Muscle of back (tissue), 13 donors: ENCODE data around the gene OR4L1. TPM values are rescaled to one million over a fixed set of nuclear protein-coding genes. Genes with fewer than 3 reads are reported as not detected.
"Not testable (repeated sequence)": the region's sequence is repeated elsewhere in the genome, so short reads cannot be mapped to it uniquely, and the experiment has no call there.

Experiments
- DNase-seq, 3 donors: peaks; one replicate each; pipeline versions ENCODE4 v3.0.0 to v3.0.0-alpha.2; 2013
- long read RNA-seq, 9 donors: transcript quantifications; one replicate each; lab custom pipeline, GENCODE V29; 2026
- polyA plus RNA-seq, 10 donors: library from polyadenylated mRNA; unstranded; fragments of 120-200 nt; gene quantifications; one replicate each; pipeline ENCODE4 v1.2.1, GENCODE V29; 2013; ENCODE audit not compliant: insufficient read length in 10 of 10

OR4L1 gene
- not detected for polyA plus RNA-seq
- long read RNA-seq, donor 1 = 0 reads
- long read RNA-seq, donor 2 = 0 reads
- long read RNA-seq, donor 3 = 0 reads
- long read RNA-seq, donor 4 = 0 reads
- long read RNA-seq, donor 5 = 0 reads
- long read RNA-seq, donor 6 = 0 reads
- long read RNA-seq, donor 7 = 0 reads
- long read RNA-seq, donor 8 = 0 reads
- long read RNA-seq, donor 9 = 0 reads

DNA sequence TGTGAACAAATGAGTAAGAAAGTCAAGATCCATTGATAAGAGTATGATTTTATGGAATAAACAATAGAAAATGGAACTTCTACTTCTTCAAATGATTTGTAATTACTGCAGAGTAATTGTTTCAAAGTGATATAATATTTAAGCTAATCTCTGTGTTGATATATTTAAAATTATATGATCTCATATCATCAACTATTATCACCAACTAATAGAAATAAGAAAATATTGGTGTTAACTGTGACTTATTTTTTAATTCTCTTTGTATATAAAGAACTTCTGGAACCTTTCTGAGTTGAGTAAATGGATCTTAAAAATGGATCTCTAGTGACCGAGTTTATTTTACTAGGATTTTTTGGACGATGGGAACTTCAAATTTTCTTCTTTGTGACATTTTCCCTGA is at the start of gene OR4L1:
TSS of gene OR4L1 (plus strand) at position 301 of the 400 bp plus-strand sequence. CDS start at position 301, 0 bp downstream.
- DNase-seq = no peak

DNA sequence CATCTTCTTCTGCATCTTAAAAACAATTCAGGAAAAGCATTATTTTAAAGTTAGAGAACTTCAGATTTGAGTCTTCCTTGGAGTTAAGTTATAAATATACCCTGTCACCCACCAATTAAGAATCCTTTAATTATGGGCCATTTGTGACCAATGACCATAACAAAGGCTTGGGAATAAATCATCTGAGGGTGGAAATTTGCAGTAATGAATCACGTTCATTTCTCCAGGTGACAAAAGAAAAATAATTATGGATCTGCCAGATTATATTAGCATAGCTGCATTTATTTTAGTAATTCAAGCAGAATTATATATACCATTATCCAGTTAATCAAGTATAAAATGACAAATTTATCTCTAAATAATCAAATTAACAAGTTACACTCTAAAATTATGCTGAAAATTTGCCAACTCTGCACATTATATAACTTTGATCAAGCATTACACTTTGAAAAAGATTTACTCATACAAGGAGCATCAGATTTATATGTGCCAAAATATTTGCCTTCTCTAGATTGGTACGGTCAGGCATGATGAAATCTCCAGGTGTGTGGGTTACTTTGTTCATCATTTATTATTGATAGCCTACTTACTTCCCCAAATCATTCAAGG is 40.5 kb upstream of the OR4L1 start, which contains the start of gene OR4K14:
TSS of gene OR4K14 (minus strand) at position 51 of the 609 bp plus-strand sequence. CDS start 4,114 bp downstream, outside the sequence.
- DNase-seq = no peak

DNA sequence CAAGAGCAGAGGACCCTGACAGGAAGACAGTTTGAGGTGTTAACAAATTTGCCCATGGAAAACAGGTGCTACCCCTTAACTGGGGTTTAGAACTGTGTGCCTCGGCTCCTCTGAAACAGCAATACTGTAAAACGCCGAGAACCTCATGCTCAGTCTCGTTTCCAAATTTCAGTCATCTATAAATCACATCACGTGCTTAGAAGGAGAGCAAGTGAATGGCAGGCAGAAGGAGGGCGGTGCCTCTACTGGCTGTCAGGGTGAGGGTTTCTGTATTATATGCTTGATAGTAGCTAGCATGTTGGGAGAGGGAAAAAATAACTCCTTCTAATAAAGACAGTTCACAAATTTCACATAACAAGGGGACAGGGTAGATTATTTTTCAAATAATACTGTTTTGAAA is 28.8 kb upstream of the OR4L1 start:
- no peak for DNase-seq

DNA sequence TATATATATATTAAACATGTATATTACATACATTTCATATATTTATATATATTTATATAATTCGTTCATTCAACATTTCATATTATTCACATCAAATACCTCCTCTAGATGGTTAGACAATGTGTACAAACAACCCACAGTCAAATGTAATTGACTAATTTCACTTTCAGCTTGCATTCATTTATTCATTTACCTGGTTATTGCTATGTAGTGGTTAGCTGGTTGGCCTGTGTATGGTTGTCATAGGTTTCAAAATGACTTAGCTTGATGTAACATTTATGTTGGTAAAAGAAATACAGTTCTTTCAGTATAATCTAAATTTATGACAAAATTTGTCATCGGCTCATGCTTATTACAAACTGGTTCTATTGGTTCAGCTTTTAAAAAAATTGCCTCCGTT is 24.4 kb upstream of the OR4L1 start:
- no peak for DNase-seq

DNA sequence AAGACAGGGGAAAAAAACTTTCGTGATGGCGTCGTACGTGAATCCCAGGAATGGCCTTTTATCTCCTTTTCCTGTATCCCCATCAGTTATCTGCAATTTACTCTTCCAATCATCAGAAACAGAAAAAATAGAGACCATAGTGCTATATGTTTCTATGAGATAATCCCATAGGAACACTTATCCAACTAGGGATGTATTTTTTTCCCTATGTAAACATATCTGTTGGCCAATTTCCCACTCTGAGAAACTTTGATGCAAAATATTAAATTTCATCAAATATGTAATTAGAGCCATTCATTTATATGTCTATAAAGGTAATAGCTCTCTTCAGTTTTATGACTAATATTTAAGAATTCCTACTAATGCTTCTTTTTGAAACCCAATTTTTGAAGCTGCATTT is 23.9 kb upstream of the OR4L1 start, which contains the start of gene OR4K13:
TSS of gene OR4K13 (minus strand) at position 101 of the 400 bp plus-strand sequence. CDS start 1,280 bp downstream, outside the sequence.
- DNase-seq = no peak

DNA sequence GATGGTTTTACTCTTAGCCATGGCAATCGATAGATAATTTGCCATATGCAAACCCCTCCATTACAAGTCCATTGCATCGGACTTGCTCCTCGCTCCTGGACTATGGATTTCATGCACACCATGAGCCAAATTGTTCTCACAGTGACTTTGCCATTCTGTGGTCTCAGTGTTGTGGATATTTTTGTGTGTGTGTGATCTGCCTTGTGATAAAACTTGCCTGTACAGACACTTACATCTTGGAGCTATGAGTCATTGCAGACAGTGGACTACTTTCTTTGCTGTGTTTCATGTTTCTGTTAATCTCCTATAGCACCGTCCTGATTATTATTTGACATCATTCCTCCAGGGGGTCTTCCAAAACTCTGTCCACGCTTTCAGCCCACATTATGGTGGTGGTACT is 15.6 kb upstream of the OR4L1 start:
- DNase-seq = no peak

- no peak for DNase-seq
Observed at GRCh38 chr14:20048202-20048601, 11.6 kb upstream of the OR4L1 start.

DNA sequence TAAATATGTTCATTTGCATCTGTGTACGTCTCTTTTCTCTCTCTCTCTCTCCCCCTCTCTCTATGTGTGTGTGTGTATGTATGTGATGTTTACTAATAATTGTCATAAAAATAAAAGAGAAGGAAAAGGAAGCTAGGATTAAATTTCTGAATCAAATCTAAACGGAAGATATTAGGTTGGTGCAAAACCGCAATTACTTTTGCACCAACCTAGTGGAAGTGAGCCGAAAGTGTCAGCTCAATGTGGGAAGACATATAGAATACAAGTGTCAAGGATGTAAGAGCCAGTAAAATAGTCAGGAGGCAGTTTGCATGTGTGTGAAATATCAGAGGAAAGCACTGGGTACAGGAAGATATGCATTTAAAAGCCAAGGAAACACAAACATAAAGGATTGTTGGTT is 32.2 kb downstream of the OR4L1 start:
- DNase-seq = no peak

DNA sequence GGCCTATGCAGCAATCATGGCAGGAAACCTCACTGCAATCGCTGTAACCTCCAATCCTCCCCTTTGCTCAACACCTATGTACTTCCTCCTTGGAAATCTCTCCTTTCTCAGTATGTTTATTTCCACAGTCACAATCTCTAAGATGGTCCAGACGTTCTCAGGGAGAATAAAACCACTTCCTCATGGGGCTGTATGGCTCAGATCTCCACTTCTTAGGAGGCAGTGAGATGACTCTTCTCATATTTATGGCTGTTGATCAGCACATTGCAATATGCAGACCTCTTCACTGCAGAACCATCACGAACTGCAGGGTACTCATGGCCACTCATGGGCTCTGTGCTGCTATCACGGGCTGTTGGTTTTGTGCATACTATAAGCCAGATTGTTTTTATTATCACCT is 33.6 kb downstream of the OR4L1 start:
- DNase-seq = no peak

GRCh38 chr14:20098926-20099770 is 39.3 kb downstream of the OR4L1 start:
- DNase-seq = not testable (repeated sequence)

- no peak for DNase-seq
Observed at GRCh38 chr14:20110438-20110837, 50.6 kb downstream of the OR4L1 start, which contains the start of gene OR4K17. Gene OR4K17, plus strand, starts transcription at chr14:20110739. Its CDS starts 6,761 bp downstream, at chr14:20117500.

Other genes with a start within 250 kb of the OR4L1 start
- gene OR4K2, start 184.9 kb upstream of the OR4L1 start, polyA plus RNA-seq = not detected
- not detected for gene OR4K5, start 139.4 kb upstream of the OR4L1 start, polyA plus RNA-seq
- not detected for gene OR4K1, start 129.1 kb upstream of the OR4L1 start, polyA plus RNA-seq
- not detected for gene OR4K15, start 84.5 kb upstream of the OR4L1 start, polyA plus RNA-seq
- not detected for gene OR4Q2, start 57.9 kb upstream of the OR4L1 start, polyA plus RNA-seq
- gene OR4K14, start 40.7 kb upstream of the OR4L1 start, polyA plus RNA-seq = not detected
- gene OR4K13, start 24.0 kb upstream of the OR4L1 start, polyA plus RNA-seq = under 1 TPM in 2 of 10 donors, not detected in 8; 0.03 to 0.04 TPM
- under 1 TPM in 7 of 10 donors, not detected in 3; 0.03 to 0.12 (median 0.05) TPM for gene OR4K17, start 50.7 kb downstream of the OR4L1 start, polyA plus RNA-seq
- not detected for gene OR4N5, start 78.8 kb downstream of the OR4L1 start, polyA plus RNA-seq
- gene OR11G2, start 130.9 kb downstream of the OR4L1 start, polyA plus RNA-seq = not detected
- not detected for gene OR11H6, start 163.7 kb downstream of the OR4L1 start, polyA plus RNA-seq
- gene OR11H7, start 168.9 kb downstream of the OR4L1 start, polyA plus RNA-seq = under 1 TPM in 5 of 10 donors, not detected in 5; 0.13 to 0.68 (median 0.30) TPM
- gene OR11H4, start 179.2 kb downstream of the OR4L1 start, polyA plus RNA-seq = not detected
- 10 to 100 TPM; 10.2 to 14.8 (median 12.5) TPM for gene TTC5, start 245.9 kb downstream of the OR4L1 start, polyA plus RNA-seq